ENCODE data around the gene SPHK1.

SPHK1 gene

GRCh38 chr17:76433693-76434092 lies 49.3 kb downstream of the SPHK1 start:
- DNase-seq (ENCODE audit: low read depth in 2 of 2) = no peak

DNA sequence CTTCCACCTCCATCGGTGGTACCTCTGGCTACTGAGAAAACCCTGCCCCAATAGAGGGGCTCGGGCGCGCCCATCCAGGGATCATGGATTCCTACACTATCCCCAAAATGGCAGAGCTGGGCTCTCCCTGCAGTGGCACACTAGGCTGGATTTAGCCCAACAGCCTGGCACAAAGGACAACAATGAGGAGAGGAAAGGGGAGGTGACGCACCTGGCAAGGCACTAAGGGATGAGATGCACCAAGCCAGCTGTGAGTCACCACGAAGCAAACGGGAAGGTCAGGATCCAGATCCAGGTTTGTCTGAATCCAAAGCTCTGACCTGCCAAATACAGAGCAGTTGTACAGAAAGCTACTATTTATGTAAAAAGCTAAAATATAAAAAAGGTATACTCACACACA lies 50.5 kb downstream of the SPHK1 start:
- no peak for DNase-seq (ENCODE audit: low read depth in 2 of 2)

- no peak for DNase-seq (ENCODE audit: low read depth in 2 of 2)
Observed at GRCh38 chr17:76435751-76436150, 51.3 kb downstream of the SPHK1 start.

All from stimulated activated CD8-positive, alpha-beta memory T cell treated with anti-CD3 and anti-CD28 coated beads, Interleukin-2, amount 100 ng/mL, for 48 hours (primary cell).